CD4-positive, alpha-beta T cell treated with Interferon alpha-2 for 1 hour (primary cell): ENCODE measurements around the gene MAN1C1.
"Not testable (repeated sequence)": the region's sequence is repeated elsewhere in the genome, so short reads cannot be mapped to it uniquely, and the experiment has no call there.

Source experiments
- DNase-seq, 2 donors: peaks; one replicate each; pipeline ENCODE4 v3.0.0-alpha.2; 2020 to 2022

MAN1C1 gene

GRCh38 chr1:25658791-25659431 is 42.3 kb downstream of the MAN1C1 start:
- no peak for DNase-seq

- no peak for DNase-seq
Observed at GRCh38 chr1:25661043-25661815, 44.6 kb downstream of the MAN1C1 start.

GRCh38 chr1:25662061-25662460 is 45.5 kb downstream of the MAN1C1 start:
- DNase-seq: no peak

- DNase-seq: not testable (repeated sequence)
Observed at GRCh38 chr1:25662959-25663358, 46.4 kb downstream of the MAN1C1 start.

- DNase-seq: no peak
Observed at GRCh38 chr1:25664357-25665199, 48.0 kb downstream of the MAN1C1 start.

- no peak for DNase-seq
Observed at GRCh38 chr1:25666460-25666859, 49.9 kb downstream of the MAN1C1 start.

GRCh38 chr1:25668931-25669573 is 52.5 kb downstream of the MAN1C1 start:
- no peak for DNase-seq

- DNase-seq: no peak
Observed at GRCh38 chr1:25669781-25670567, 53.4 kb downstream of the MAN1C1 start.

- DNase-seq: no peak
Observed at GRCh38 chr1:25671929-25672328, 55.3 kb downstream of the MAN1C1 start.

GRCh38 chr1:25672763-25673409 is 56.3 kb downstream of the MAN1C1 start:
- DNase-seq: no peak

GRCh38 chr1:25673456-25673855 is 56.9 kb downstream of the MAN1C1 start:
- no peak for DNase-seq

- DNase-seq: no peak
Observed at GRCh38 chr1:25673962-25674806, 57.6 kb downstream of the MAN1C1 start.

- no peak for DNase-seq
Observed at GRCh38 chr1:25674807-25675084, 58.2 kb downstream of the MAN1C1 start.

- DNase-seq: peak; percentile 66 to 76
Observed at GRCh38 chr1:25675729-25676476, 59.3 kb downstream of the MAN1C1 start.

- peak in 1 of 2 donors; percentile 15 for DNase-seq
Observed at GRCh38 chr1:25676488-25676887, 59.9 kb downstream of the MAN1C1 start.

- DNase-seq: peak; percentile 15 to 36
Observed at GRCh38 chr1:25677193-25677773, 60.7 kb downstream of the MAN1C1 start.

GRCh38 chr1:25679171-25679570 is 62.6 kb downstream of the MAN1C1 start:
- DNase-seq: no peak

GRCh38 chr1:25680701-25681100 is 64.1 kb downstream of the MAN1C1 start:
- DNase-seq: no peak

GRCh38 chr1:25682059-25682601 is 65.5 kb downstream of the MAN1C1 start:
- no peak for DNase-seq
